ENCODE data around the gene PLXNA2.
A peak's percentile ranks its signal among the peaks of the same experiment; 100 is the strongest.

The PLXNA2 gene

GRCh38 chr1:208089761-208090370 is 154.3 kb downstream of the PLXNA2 start:
- peak; percentile 41 for DNase-seq (ENCODE audit: low spot score)

DNA sequence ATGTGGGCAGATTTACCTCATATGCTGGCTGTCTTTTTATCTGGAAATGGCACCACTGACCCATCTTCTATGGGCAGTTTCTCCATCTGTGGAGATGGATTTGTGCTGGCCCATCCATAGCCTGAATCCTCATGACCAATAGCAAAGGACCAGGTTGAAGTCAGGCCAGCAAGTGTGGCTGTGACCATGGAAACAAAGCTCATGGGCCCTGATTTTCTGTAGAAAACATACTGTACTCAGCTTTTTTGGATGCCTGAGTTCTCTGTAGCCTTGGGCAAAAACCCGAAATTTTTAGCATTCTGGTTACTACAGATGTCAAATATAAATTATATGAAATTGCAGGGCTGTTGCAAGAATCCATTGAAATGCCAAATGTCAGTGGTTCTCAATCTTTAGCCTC is 155.0 kb downstream of the PLXNA2 start:
- no peak for DNase-seq (ENCODE audit: low spot score)

DNA sequence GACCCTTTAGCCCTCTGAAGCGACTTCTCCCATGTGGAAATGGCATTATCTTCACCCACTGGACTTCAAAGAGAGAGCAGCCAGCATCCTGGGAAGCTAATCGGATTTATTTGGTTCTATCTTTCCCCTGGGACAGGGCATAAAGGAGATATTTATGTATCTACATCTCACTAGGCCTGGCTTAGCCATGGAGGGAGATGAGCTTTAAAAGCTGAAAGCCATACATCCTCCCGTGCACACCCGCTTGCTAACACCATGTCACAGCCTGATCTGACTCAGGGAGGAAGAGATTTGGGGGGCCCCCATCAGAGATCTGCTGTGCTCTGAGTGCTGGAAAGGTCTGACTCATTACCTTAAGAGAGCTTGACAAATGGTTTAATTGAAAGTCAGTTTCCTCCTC is 155.9 kb downstream of the PLXNA2 start:
- DNase-seq (ENCODE audit: low spot score): no peak

DNA sequence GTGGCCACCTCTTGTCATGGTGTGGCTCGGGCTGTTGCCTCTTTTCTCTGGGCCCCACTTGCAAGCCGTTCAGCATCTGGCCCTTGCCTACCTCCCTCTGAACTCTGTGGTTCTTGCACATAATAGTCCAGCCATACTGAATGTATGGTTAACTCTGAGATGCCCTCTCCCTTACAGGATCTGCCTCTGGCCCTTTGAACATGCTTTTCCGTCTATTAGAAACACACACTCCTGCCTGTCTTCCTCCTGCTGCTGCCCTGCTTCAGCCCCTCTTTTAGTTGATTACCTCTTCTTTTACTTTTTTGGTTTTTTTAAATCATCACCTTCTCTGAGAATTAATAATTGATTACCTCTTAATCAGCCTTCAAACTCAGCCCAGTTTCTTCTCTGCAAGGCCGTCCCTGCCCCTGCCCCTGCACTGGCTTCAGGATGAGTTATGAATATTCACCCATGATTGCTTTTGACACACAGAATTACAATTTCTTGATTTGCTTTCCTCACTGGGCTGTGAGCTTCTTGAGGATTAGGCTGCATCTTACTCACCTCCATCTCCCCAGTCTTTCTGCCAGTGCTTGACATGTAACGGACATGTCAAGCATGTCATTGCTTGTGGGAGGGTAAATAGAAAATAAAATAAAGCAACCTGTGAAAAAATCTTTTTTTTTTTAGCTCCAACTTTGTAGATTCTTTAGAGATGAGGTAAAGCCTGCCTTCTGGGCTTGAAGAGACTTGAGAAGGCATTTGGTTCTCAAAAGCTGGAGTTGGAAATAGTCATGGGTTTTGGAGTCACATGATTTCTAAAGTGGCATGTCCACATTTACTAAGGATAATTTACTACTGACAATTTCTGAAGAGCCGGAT is 158.3 kb downstream of the PLXNA2 start:
- peak; percentile 45 for DNase-seq (ENCODE audit: low spot score)

DNA sequence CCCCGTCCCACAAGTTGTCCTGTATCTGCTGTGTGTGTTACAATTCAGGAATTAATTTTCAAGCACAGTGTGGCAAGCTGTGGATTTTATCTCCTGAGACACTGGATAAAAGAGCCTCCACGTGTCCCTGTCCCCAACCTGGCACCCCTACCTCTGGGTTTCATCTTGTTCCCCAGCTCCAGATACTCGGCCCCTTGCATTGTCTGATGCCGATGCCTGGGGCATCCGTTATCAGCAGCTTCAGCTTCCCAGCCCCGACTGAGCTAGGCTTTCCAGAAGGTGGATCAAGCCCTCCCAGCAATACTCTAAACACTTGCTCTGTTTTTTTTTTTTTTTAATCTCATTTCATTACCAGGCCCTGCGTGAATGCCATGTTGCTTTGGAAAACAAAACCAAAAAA is 159.4 kb downstream of the PLXNA2 start:
- no peak for DNase-seq (ENCODE audit: low spot score)

DNA sequence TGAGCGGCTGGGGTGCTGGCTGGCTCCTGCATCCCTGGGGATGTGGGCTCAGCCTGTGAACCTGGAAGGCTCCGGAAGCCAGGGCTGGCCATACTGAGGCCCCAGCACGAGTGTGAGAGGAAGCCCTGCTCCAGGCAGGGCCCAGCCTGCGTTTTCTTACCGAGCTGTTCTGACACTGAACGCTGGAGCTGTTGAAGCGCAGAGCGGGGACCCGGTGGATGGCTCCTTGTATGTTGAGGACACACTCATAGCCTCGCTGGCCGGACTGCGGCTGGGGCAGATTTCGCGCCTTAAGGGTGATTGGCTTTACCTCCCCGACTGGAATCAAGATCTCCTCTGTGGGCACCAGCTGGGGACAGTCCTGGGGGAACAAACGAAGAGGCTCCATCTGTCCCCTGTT is 160.0 kb downstream of the PLXNA2 start:
- no peak for DNase-seq (ENCODE audit: low spot score)

GRCh38 chr1:208083715-208084085 is 160.5 kb downstream of the PLXNA2 start:
- DNase-seq (ENCODE audit: low spot score): no peak

GRCh38 chr1:208083016-208083714 is 161.0 kb downstream of the PLXNA2 start:
- no peak for DNase-seq (ENCODE audit: low spot score)

- DNase-seq (ENCODE audit: low spot score): no peak
Observed at GRCh38 chr1:208081972-208082371, 162.2 kb downstream of the PLXNA2 start.

GRCh38 chr1:208080396-208081286 is 163.5 kb downstream of the PLXNA2 start:
- no peak for DNase-seq (ENCODE audit: low spot score)

- DNase-seq (ENCODE audit: low spot score): no peak
Observed at GRCh38 chr1:208079161-208079560, 165.0 kb downstream of the PLXNA2 start.

DNA sequence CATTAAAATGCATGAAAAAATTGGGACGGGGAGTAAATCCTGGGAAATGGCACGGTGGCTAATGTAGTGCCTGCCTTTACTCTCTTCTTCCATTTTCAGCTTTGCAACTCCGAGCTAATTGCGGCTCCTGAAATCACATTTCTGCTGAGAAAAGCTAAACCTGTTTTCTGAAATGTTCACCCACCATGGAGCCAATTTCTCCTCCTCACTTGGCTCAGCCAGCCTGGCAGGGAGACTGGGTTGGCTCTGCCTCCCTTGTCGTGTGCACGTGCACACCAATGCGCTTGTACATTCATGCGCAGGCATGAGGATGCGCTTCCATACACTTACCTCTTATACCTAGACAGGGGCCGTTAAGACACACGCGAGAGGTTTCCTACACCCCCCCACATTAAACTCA is 165.4 kb downstream of the PLXNA2 start:
- DNase-seq (ENCODE audit: low spot score): no peak

DNA sequence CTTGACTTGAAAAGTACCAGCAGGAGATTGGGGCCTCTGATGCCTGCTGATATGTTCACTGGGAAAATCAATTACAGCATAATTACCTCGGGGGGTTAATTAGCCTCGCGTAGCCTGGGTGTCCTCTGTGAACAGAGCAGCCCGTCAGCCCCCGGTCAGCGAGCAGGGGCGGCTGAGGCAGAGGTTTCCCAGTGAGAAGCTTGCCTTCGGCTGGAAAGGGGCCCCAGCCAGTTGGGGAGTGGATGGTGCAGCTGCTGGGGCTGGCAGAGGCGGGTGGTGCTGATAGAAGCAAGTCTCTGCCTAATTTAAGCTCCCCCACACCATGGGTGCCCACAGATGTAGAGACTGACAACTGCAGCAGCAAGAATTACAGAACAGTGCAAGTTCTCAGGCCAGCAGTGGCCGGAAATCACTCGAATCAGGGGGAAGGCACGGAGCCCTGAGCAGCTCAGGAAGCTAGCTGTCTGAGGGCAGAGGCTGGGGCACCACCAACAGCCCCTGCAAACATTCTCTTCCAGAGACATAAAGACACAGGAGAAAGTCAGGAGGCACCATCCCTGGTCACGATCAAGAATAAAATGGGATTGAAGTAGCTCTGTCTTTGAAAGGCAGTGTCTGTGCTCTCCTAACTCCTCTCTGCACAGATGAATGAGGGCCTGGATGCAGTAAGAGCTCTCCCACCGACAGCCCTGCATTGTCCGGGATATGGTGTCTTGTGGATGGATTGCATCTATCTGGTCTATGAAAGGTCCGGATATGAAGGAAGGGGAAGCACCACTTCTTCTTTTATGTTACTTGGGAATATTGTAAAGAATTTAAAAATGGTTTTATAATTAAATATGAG is 166.7 kb downstream of the PLXNA2 start:
- DNase-seq (ENCODE audit: low spot score): no peak

GRCh38 chr1:208074353-208074752 is 169.8 kb downstream of the PLXNA2 start:
- DNase-seq (ENCODE audit: low spot score): no peak

- DNase-seq (ENCODE audit: low spot score): no peak
Observed at GRCh38 chr1:208071435-208072031, 172.7 kb downstream of the PLXNA2 start.

- no peak for DNase-seq (ENCODE audit: low spot score)
Observed at GRCh38 chr1:208069908-208070307, 174.3 kb downstream of the PLXNA2 start.

GRCh38 chr1:208069317-208069716 is 174.9 kb downstream of the PLXNA2 start:
- DNase-seq (ENCODE audit: low spot score): no peak

- DNase-seq (ENCODE audit: low spot score): no peak
Observed at GRCh38 chr1:208068908-208069307, 175.3 kb downstream of the PLXNA2 start.

GRCh38 chr1:208068407-208068806 is 175.8 kb downstream of the PLXNA2 start:
- DNase-seq (ENCODE audit: low spot score): no peak

GRCh38 chr1:208066583-208066982 is 177.6 kb downstream of the PLXNA2 start:
- DNase-seq (ENCODE audit: low spot score): no peak

DNA sequence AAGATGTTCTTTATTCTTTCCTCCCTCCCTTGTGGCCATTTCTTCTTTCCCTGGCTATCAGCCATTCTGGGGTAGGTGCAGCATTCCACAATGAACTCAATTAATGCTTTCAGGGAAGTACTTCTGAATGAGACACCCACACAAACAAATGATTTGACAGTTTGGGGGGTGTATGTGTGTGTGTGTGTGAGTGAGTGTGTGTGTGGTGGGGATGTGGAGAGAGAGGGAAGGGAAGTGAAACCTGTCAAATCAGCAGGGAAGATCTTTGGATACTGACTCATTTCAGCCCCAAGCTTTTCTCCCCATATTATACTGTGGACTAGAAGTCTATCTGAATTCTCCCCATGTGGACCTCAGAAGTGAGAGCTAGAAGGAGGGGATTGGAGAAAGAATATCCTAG is 178.3 kb downstream of the PLXNA2 start:
- no peak for DNase-seq (ENCODE audit: low spot score)

Data from AG08396 (cell line).